H9 (cell line): Measurements from ENCODE around the gene OR8D2. TPM values are rescaled to one million over a fixed set of nuclear protein-coding genes. Genes with fewer than 3 reads are reported as not detected.

Experiments used
- DNase-seq: peaks from one replicate; pipeline ENCODE4 v3.0.0-alpha.2; 2017
- H2AFZ ChIP-seq: one replicate; pipeline ENCODE4 v1.6.1; 2013; ENCODE audit warnings: mild to moderate bottlenecking, low read length, control low read depth, moderate library complexity
- H2AK5ac ChIP-seq: 2 replicates; pipeline ENCODE4 v1.6.1; 2013; ENCODE audit warnings: low read length, control low read depth, mixed read lengths; ENCODE audit not compliant: insufficient read length
- H2BK120ac ChIP-seq: one replicate; pipeline ENCODE4 v1.6.1; 2013; ENCODE audit warnings: low read depth, mild to moderate bottlenecking, low read length, control low read depth, inconsistent platforms; ENCODE audit not compliant: poor library complexity, severe bottlenecking
- H2BK12ac ChIP-seq: 2 replicates; pipeline ENCODE4 v1.6.1; 2013; ENCODE audit warnings: low read length, control low read depth, mixed read lengths, low read depth; ENCODE audit not compliant: insufficient read length
- H2BK15ac ChIP-seq: 2 replicates; pipeline ENCODE4 v1.6.1; 2013; ENCODE audit warnings: low read depth, low read length, control low read depth
- H2BK20ac ChIP-seq: one replicate; pipeline ENCODE4 v1.6.1; 2013; ENCODE audit warnings: low read depth, mild to moderate bottlenecking, low read length, control low read depth, inconsistent platforms; ENCODE audit not compliant: poor library complexity, severe bottlenecking
- H2BK5ac ChIP-seq: 2 replicates; pipeline ENCODE4 v1.6.1; 2013; ENCODE audit warnings: low read length, control low read depth, mixed read lengths; ENCODE audit not compliant: insufficient read length
- H3K14ac ChIP-seq: 2 replicates; pipeline ENCODE4 v1.6.1; 2013; ENCODE audit warnings: low read length, control low read depth; ENCODE audit not compliant: insufficient read depth
- H3K18ac ChIP-seq: 2 replicates; pipeline ENCODE4 v1.6.1; 2013; ENCODE audit warnings: low read depth, mild to moderate bottlenecking, mixed read lengths, low read length, control low read depth; ENCODE audit not compliant: insufficient read length
- H3K23ac ChIP-seq: 2 replicates; pipeline ENCODE4 v1.6.1; 2013; ENCODE audit warnings: low read length, control low read depth, mixed read lengths, low read depth; ENCODE audit not compliant: insufficient read length
- H3K23me2 ChIP-seq: 2 replicates; pipeline ENCODE4 v1.6.1; 2013; ENCODE audit warnings: low read depth, mild to moderate bottlenecking, mixed read lengths, low read length, control low read depth; ENCODE audit not compliant: insufficient read length, poor library complexity, severe bottlenecking
- H3K27ac ChIP-seq: 2 replicates; pipeline ENCODE4 v1.5.1; 2013; ENCODE audit warnings: low read length, control low read depth, mixed read lengths, low read depth; ENCODE audit not compliant: insufficient read length
- H3K27me3 ChIP-seq: 2 replicates; pipeline ENCODE4 v1.6.1; 2013; ENCODE audit warnings: low read length, control low read depth, inconsistent platforms; ENCODE audit not compliant: insufficient read depth
- H3K4ac ChIP-seq: 2 replicates; pipeline ENCODE4 v1.6.1; 2013; ENCODE audit warnings: low read depth, mild to moderate bottlenecking, control low read depth, inconsistent platforms, low read length, moderate library complexity
- H3K4me1 ChIP-seq: 2 replicates; pipeline ENCODE4 v1.6.1; 2013; ENCODE audit warnings: low read length, control low read depth, inconsistent platforms; ENCODE audit not compliant: insufficient read depth
- H3K4me2 ChIP-seq: 2 replicates; pipeline ENCODE4 v1.6.1; 2013; ENCODE audit warnings: low read length, control low read depth, mixed read lengths; ENCODE audit not compliant: insufficient read length, insufficient read depth
- H3K56ac ChIP-seq: 2 replicates; pipeline ENCODE4 v1.6.1; 2013; ENCODE audit warnings: low read depth, mild to moderate bottlenecking, mixed read lengths, low read length, control low read depth; ENCODE audit not compliant: insufficient read length
- H3K79me1 ChIP-seq: 2 replicates; pipeline ENCODE4 v1.6.1; 2013; ENCODE audit warnings: low read depth, mild to moderate bottlenecking, moderate library complexity, low read length, control low read depth, inconsistent platforms; ENCODE audit not compliant: insufficient read depth, poor library complexity, severe bottlenecking
- H3K79me2 ChIP-seq: 2 replicates; pipeline ENCODE4 v1.6.1; 2013; ENCODE audit warnings: low read length, control low read depth, inconsistent platforms; ENCODE audit not compliant: insufficient read depth
- H3K9ac ChIP-seq: 2 replicates; pipeline ENCODE4 v1.6.1; 2013; ENCODE audit warnings: low read length, control low read depth, mixed read lengths; ENCODE audit not compliant: insufficient read length; ENCODE audit errors: extremely low read depth
- H3K9me3 ChIP-seq: one replicate; pipeline ENCODE4 v1.6.1; 2013; ENCODE audit warnings: low read depth, low read length, inconsistent platforms; ENCODE audit not compliant: control insufficient read depth
- H3T11ph ChIP-seq: one replicate; pipeline ENCODE4 v1.6.1; 2013; ENCODE audit warnings: mild to moderate bottlenecking, low read length, control low read depth, inconsistent platforms
- H4K20me1 ChIP-seq: one replicate; pipeline ENCODE4 v1.6.1; 2013; ENCODE audit not compliant: control insufficient read depth, insufficient read length, insufficient read depth
- H4K5ac ChIP-seq: 2 replicates; pipeline ENCODE4 v1.6.1; 2013; ENCODE audit warnings: low read depth, mild to moderate bottlenecking, mixed read lengths, low read length, control low read depth; ENCODE audit not compliant: insufficient read length
- H4K8ac ChIP-seq: replicated peaks from 2 replicates; pipeline ENCODE4 v1.6.1; 2013; ENCODE audit warnings: low read length, control low read depth, mixed read lengths, low read depth; ENCODE audit not compliant: insufficient read length
- H4K91ac ChIP-seq: 2 replicates; pipeline ENCODE4 v1.6.1; 2013; ENCODE audit warnings: low read depth, mild to moderate bottlenecking, moderate library complexity, mixed read lengths, low read length, control low read depth; ENCODE audit not compliant: insufficient read length
- H3K27ac Mint-ChIP-seq, 3 experiments: 2 replicates in 2 of 3; 3 replicates in 1 of 3; pipeline ENCODE4 v1.8.0; 2020 to 2021; ENCODE audit warnings: mixed read lengths in 3 of 3, mild to moderate bottlenecking in 1 of 3, moderate library complexity in 1 of 3
- H3K27me3 Mint-ChIP-seq: 2 replicates; pipeline ENCODE4 v1.8.0; 2021; ENCODE audit warnings: low read depth, mild to moderate bottlenecking, moderate library complexity, mixed read lengths
- H3K36me3 Mint-ChIP-seq, 3 experiments: 2 replicates in 2 of 3; 3 replicates in 1 of 3; pipeline ENCODE4 v1.8.0; 2020 to 2021; ENCODE audit warnings: low read depth in 3 of 3, mixed read lengths in 3 of 3; ENCODE audit not compliant: insufficient read depth in 1 of 3
- H3K4me1 Mint-ChIP-seq, 2 experiments: 2 replicates each; pipeline ENCODE4 v1.8.0; 2020; ENCODE audit warnings: mixed read lengths in 2 of 2
- H3K4me3 Mint-ChIP-seq, 2 experiments: 2 replicates in 1 of 2; 3 replicates in 1 of 2; pipeline ENCODE4 v1.8.0; 2020 to 2021; ENCODE audit warnings: mild to moderate bottlenecking in 2 of 2, mixed read lengths in 2 of 2, moderate library complexity in 1 of 2
- H3K9me3 Mint-ChIP-seq, 2 experiments: 2 replicates in 1 of 2; 3 replicates in 1 of 2; pipeline ENCODE4 v1.8.0; 2020; ENCODE audit warnings: mild to moderate bottlenecking in 2 of 2, mixed read lengths in 2 of 2, moderate library complexity in 1 of 2
- CTCF ChIP-seq: fragments of 200-600 bp; sonication (generic); conservative IDR thresholded peaks from 3 replicates; pipeline ENCODE4 v1.8.0; 2021; ENCODE audit warnings: antibody characterized with exemption, mild to moderate bottlenecking
- WGBS: extraction: QIAGEN DNeasy Blood & Tissue Kit; methylation state at CpG from one replicate; pipeline ENCODE4 v1.1.7; 2013; ENCODE audit warnings: missing lambda C conversion rate, low lambda C conversion rate, mixed read lengths; ENCODE audit not compliant: insufficient read length; ENCODE audit errors: extremely low coverage; 5-methylcytosine and 5-hydroxymethylcytosine counted together
- total RNA-seq: library from RNA; stranded (reverse); gene quantifications from 2 replicates; pipeline ENCODE4 v1.2.1, GENCODE V29; 2021

The OR8D2 gene
- total RNA-seq, 1 experiment from 2014 or later: not detected

GRCh38 chr11:124278261-124278660, 41.7 kb downstream of the OR8D2 start:
- Histone ChIP-seq H3K56ac (no peak overlapping the region), H2AFZ (no peak overlapping the region), H3K4me2 (no peak overlapping the region), H3K9me3 (no peaks in the 10 kb centered on the region), H4K20me1 (no peaks in the 10 kb centered on the region), H2BK20ac (no peak overlapping the region), H3K27me3 (no peaks in the 10 kb centered on the region), H3K4ac (no peak overlapping the region), H3K79me2 (no peaks in the 10 kb centered on the region), H3K4me1 (peaks cover 3% of the 10 kb centered on the region; the same call in 1 of the 2 replicates), H2BK5ac (no peak overlapping the region), H2AK5ac (no peak overlapping the region), H4K8ac (no peak overlapping the region), H2BK120ac (no peak overlapping the region), H3K23me2 (no peaks in the 10 kb centered on the region), H3K9ac (no peak overlapping the region), H4K91ac (no peak overlapping the region), H3K27ac (no peak overlapping the region), H3K23ac (no peak overlapping the region), H2BK12ac (no peak overlapping the region), H3K18ac (no peak overlapping the region), H4K5ac (no peak overlapping the region), H3K79me1 (no peaks in the 10 kb centered on the region), H3T11ph (no peak overlapping the region), H2BK15ac (no peak overlapping the region), H3K14ac (no peak overlapping the region)
- peaks cover 21 to 22% of the 10 kb centered on the region in 2 experiments for H3K9me3 Mint-ChIP-seq
- no peaks in the 10 kb centered on the region; the same call in 1 of the 2 replicates for H3K27me3 Mint-ChIP-seq
- TF ChIP-seq CTCF: no peak
- no peak for DNase-seq
- H3K4me1 Mint-ChIP-seq: peaks cover 11% of the 10 kb centered on the region in 2 experiments
- peaks cover 1 to 17% (median 5%) of the 10 kb centered on the region in 3 experiments for H3K36me3 Mint-ChIP-seq
- no CpG with 5 or more reads among the region's 2 CpGs for WGBS
- no peak overlapping the region for H3K4me3 Mint-ChIP-seq
- no peak overlapping the region for H3K27ac Mint-ChIP-seq
